ENCODE measurements around the gene SLC6A9. TPM values are rescaled to one million over a fixed set of nuclear protein-coding genes. Genes with fewer than 3 reads are reported as not detected.

The SLC6A9 gene
- total RNA-seq, 1 donor from 2014 or later: 19.2 TPM

GRCh38 chr1:44032170-44032790 lies 1.0 kb upstream of the SLC6A9 start:
- Histone ChIP-seq H3K27me3 (no peaks in the 10 kb centered on the region), H3K4me3 (no peak overlapping the region), H3K27ac (peak overlapping the region; percentile 51), H3K4me1 (peaks cover 31% of the 10 kb centered on the region), H3K36me3 (no peaks in the 10 kb centered on the region), H3K9me3 (no peaks in the 10 kb centered on the region)
- no peak for TF ChIP-seq CTCF (IDR thresholded peaks at IDR 0.05)
- ATAC-seq: no peak
- no peak for DNase-seq
- intact Hi-C loops (cut with DNase I): no loop called here

- H3K36me3 ChIP-seq: no peaks in the 10 kb centered on the region
- intact Hi-C loops (cut with DNase I): no loop called here
- ATAC-seq (peak; percentile 27), DNase-seq (no peak)
- peaks cover 20% of the 10 kb centered on the region for H3K4me1 ChIP-seq
- H3K9me3 ChIP-seq: no peaks in the 10 kb centered on the region
- peak; percentile 31 for TF ChIP-seq CTCF (IDR thresholded peaks at IDR 0.05)
- H3K27me3 ChIP-seq: no peaks in the 10 kb centered on the region
- peak overlapping the region; percentile 65 for H3K27ac ChIP-seq
- peak overlapping the region; percentile 85 for H3K4me3 ChIP-seq
Measured at GRCh38 chr1:44030605-44031251, 534 bp downstream of the SLC6A9 start.

DNA sequence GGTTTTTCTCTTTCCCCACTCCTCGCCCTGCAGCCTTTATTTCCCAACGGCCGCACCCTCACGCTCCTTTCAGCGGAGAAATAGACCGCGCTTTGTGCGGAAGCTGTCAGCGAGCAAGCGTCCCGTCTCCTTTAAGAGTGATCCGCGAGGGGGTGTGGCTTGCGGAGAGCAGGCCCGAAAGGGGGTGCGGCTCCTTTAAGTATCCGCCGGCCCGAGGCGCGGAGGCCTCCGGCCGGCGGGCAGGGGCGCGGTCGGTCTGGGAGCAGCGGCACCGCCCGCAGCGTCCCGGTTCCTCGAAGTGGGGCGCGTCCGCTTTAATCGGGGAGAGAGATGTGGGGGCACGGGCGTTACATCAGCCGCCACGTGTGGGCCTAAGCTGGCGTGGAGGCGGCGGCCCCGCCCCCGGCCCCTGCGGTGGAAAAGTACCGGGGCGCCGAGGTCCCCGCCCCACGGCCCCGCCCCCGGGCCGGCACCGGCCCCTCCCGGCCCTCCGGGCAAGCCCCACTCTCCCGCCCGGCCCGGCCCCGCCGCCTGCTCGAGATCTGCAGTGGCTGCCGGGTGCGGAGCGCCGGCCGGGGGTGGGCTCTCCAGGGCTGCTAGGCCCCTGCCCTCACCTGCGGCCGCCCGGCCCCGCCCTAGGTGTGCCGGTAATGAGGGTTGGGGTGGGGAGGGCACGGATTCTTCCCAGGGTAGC lies 1.2 kb downstream of the SLC6A9 start:
- ATAC-seq (peak; percentile 91), DNase-seq (peak; percentile 95)
- Histone ChIP-seq H3K27me3 (no peaks in the 10 kb centered on the region), H3K4me3 (peak overlapping the region; percentile 85), H3K4me1 (peaks cover 19% of the 10 kb centered on the region), H3K36me3 (no peaks in the 10 kb centered on the region), H3K27ac (peak overlapping the region; percentile 65), H3K9me3 (no peaks in the 10 kb centered on the region)
- intact Hi-C loops (cut with DNase I): no loop called here
- TF ChIP-seq CTCF (IDR thresholded peaks at IDR 0.05): no peak

- DNase-seq (no peak), ATAC-seq (peak; percentile 3)
- H3K4me3 ChIP-seq: peak overlapping the region; percentile 85
- peaks cover 19% of the 10 kb centered on the region for H3K4me1 ChIP-seq
- H3K27me3 ChIP-seq: no peaks in the 10 kb centered on the region
- no peaks in the 10 kb centered on the region for H3K36me3 ChIP-seq
- H3K9me3 ChIP-seq: no peaks in the 10 kb centered on the region
- TF ChIP-seq CTCF (IDR thresholded peaks at IDR 0.05): no peak
- peak overlapping the region; percentile 65 for H3K27ac ChIP-seq
- intact Hi-C loops (cut with DNase I): no loop called here
Measured at GRCh38 chr1:44029260-44029910, 1.9 kb downstream of the SLC6A9 start.

- Histone ChIP-seq H3K9me3 (no peaks in the 10 kb centered on the region), H3K27me3 (no peaks in the 10 kb centered on the region), H3K36me3 (no peaks in the 10 kb centered on the region), H3K4me3 (no peak overlapping the region), H3K4me1 (peaks cover 19% of the 10 kb centered on the region), H3K27ac (no peak overlapping the region)
- ATAC-seq (no peak), DNase-seq (no peak)
- no peak for TF ChIP-seq CTCF (IDR thresholded peaks at IDR 0.05)
- intact Hi-C loops (cut with DNase I): no loop called here
Measured at GRCh38 chr1:44027320-44027719, 3.9 kb downstream of the SLC6A9 start.

All from upper lobe of right lung (tissue), 1 donor.